Breast epithelium (tissue), 3 donors: ENCODE results near the gene UBL5.
A peak's percentile ranks its signal among the peaks of the same experiment; 100 is the strongest.

Experiments used
- CTCF ChIP-seq, 3 donors: fragments of 450-650 bp; IDR thresholded peaks; one replicate each; pipeline ENCODE4 v1.5.1; 2016 to 2017; ENCODE audit warnings: antibody characterized with exemption in 3 of 3, mild to moderate bottlenecking in 3 of 3, moderate library complexity in 3 of 3
- POLR2A ChIP-seq: fragments of 450-650 bp; IDR thresholded peaks from one replicate; pipeline ENCODE4 v1.6.1; 2016; ENCODE audit warnings: antibody characterized with exemption, mild to moderate bottlenecking, moderate library complexity
- POLR2AphosphoS5 ChIP-seq, 3 donors: sonication (generic); formaldehyde crosslinking; IDR thresholded peaks; one replicate each; pipeline ENCODE4 v1.6.1; 2017; ENCODE audit warnings: antibody characterized with exemption in 3 of 3

- TF ChIP-seq CTCF (IDR thresholded peaks at IDR 0.05): peak in 1 of 3 donors; percentile 11
- no peak for TF ChIP-seq POLR2A
- no peak for TF ChIP-seq POLR2AphosphoS5 (IDR thresholded peaks at IDR 0.05)
Observed at GRCh38 chr19:9847087-9847671, 19.5 kb downstream of the UBL5 start.
